ENCODE data around the gene GTF2IRD2.
A peak's percentile ranks its signal among the peaks of the same experiment; 100 is the strongest.
"Not testable (repeated sequence)": the region's sequence is repeated elsewhere in the genome, so short reads cannot be mapped to it uniquely, and the experiment has no call there.

Gene GTF2IRD2

DNA sequence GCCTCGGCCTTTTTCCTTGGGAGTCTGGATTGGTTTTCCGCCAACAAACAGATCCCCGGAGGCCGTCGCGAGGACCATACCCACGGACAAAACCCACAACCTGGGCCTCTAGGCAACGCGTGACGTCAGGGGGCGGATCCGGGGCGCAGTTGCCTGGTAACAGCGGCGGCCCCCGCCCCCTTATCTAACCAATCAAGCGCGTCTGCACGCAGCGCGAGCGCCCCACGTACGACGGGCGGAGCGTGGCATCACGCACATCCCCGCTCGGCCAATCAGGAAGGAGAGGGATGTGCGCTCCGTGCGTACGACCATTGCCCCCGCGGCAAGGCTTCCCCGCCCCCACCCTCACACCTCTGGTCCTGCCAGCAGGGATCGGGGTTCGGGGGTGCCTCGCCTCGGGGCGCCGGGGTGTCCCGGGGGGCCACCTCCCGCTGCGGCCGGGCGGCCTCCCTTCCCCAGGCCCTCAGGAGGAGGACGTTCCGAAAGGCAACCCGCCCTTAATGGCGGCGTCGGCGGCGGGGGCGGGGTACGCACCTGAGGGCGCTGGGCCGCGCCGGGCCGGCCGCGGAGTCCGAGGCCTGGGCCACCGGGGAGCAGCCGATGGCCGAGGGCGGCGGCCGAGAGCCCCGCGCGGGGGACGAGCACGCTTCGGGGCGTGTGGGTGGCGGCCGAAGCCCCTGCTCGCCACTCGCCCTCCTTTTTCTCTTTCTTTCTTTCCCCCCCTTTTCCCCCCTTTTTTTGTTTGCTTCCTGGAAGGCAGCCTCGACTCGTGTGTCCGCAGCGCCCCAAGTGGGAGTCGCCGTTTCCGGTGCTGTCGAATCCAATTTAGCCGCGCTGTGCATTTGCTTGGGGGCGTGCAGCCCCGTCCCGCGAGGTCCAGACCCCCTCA, at the start of gene GTF2IRD2:
TSS of gene GTF2IRD2 (minus strand) at position 773 of the 889 bp plus-strand sequence. CDS start 15,227 bp downstream, outside the sequence.
- not testable (repeated sequence) for DNase-seq

DNA sequence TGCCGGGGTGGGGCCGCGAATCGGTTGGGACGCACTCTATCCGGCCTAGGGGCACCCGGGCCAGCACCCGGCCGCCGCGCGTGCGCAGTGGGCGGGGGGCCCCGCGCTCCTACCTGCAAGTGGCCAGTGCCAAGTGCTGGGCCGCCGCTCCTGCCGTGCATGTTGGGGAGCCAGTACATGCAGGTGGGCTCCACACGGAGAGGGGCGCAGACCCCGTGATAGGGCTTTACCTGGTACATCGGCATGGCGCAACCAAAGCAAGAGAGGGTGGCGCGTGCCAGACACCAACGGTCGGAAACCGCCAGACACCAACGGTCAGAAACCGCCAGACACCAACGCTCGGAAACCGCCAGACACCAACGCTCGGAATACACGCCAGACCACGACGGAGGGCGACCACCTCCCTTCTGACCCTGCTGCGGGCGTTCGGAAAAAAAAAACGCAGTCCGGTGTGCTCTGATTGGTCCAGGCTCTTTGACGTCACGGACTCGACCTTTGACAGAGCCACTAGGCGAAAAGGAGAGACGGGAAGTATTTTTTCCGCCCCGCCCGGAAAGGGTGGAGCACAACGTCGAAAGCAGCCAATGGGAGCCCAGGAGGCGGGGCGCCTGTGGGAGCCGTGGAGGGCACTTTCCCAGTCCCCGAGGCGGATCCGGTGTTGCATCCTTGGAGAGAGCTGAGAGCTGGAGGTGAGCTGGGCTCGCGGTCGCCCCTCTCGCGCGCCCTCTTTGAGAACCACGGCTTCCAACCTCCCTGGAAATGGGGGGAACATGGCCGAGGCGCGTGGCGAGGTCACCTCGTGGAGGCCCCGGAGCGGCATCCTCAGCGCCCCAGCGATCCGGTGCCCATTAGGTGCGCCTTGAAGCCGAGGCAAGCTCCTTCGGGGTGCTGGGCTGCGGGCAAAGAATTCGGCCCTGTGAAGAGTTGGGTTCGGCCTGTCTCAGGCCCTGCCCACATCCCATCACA, 39.0 kb upstream of the GTF2IRD2 start:
- peak; percentile 30 for DNase-seq

GRCh38 chr7:74889518-74890129, 38.2 kb upstream of the GTF2IRD2 start:
- not testable (repeated sequence) for DNase-seq

DNA sequence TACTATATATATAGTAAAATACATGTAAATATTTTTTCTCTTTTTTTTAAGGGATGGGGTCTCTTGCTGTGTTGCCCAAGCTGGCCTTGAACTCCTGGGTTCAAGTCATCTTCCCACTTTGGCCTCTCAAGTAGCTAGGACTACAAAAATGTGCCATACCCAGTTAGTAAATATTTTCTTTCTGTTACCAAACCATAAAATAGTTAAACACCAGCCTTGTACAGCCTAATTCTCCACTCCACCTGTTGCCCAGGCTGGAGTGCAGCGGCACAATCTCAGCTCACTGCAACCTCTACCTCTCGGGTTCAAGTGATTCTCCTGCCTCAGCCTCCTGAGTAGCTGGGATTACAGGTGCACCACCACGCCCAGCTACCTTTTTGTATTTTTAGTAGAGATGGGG, 33.9 kb upstream of the GTF2IRD2 start:
- DNase-seq = not testable (repeated sequence)

GRCh38 chr7:74882110-74882509, 30.7 kb upstream of the GTF2IRD2 start:
- not testable (repeated sequence) for DNase-seq

DNA sequence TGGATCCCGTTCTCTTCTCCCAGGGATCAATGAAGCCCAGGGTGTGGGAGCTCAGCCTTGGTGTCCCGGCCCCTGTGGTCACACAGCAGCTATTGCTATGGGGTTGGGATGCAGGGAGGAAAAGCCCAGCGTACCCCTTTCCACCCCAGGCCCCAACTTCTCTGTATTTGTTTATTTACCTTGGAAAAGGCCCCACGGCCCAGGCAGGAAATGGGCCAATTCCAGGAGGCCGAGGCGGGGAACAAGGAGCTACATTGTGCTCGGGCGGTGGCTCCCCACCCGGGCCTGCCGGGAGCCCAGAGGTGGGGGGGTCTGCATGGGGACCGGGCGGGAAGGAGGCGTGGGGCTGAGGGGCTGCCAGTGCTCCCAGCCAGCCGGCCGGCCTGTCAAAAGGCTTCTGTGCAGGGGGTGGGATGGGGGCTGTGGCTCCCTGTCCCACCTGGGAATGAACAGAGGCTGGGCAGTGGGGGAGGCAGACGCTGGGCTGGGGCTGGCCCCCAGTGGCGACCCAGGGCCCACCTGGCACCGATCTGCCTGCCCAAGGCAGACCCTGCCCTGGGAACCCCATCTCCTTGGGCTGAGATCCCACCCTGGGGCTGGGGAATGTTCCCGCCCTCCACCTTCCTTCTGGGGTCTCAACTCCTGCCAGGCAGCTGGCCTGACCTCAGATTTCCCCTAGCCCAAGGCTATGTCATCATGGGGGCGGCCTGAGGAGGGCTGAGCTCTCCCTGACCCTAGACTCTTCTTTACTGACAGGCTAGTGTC, 23.5 kb upstream of the GTF2IRD2 start:
- DNase-seq = not testable (repeated sequence)

GRCh38 chr7:74874104-74874747, 22.8 kb upstream of the GTF2IRD2 start:
- not testable (repeated sequence) for DNase-seq

- not testable (repeated sequence) for DNase-seq
Measured at GRCh38 chr7:74872542-74872941, 21.1 kb upstream of the GTF2IRD2 start.

GRCh38 chr7:74865777-74866176, 14.4 kb upstream of the GTF2IRD2 start:
- not testable (repeated sequence) for DNase-seq

- not testable (repeated sequence) for DNase-seq
Measured at GRCh38 chr7:74849853-74850252, 1.6 kb downstream of the GTF2IRD2 start.

- not testable (repeated sequence) for DNase-seq
Measured at GRCh38 chr7:74830411-74830810, 21.0 kb downstream of the GTF2IRD2 start.

DNA sequence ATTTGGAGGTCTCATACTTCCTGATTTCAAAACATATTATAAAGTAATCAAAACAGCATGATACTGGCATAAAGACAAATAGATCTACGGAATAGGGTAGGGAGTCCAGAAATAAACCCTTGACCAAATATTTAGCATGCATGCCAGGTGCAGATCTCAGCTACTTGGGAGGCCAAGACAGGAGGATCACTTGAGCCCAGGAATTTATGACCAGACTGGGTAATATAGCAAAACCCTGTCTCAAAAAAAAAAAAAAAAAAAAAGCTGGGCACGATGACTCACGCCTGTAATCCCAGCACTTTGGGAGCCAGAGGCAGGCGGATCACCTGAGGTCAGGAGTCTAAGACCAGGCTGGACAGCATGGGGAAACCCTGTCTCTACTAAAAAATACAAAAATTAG, 21.4 kb downstream of the GTF2IRD2 start:
- not testable (repeated sequence) for DNase-seq

DNA sequence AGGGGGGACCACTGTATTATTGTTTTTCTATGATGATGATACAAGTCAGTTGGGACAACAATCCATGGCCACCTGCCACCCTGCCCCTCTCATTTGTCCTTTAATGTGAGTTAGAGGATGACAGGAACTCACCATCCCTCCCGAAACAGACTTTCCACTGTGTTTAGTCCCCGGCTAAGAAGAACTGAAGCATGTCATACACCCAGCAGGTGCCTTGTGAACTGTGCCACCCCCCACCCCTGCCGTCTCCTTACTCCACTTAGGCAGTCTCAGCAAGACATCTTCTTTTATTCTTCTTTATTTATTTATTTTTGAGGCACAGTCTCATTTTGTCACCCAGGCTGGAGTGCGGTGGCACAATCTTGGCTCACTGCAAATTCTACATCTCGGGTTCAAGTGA, 30.1 kb downstream of the GTF2IRD2 start:
- DNase-seq = not testable (repeated sequence)

GRCh38 chr7:74820146-74820805, 31.1 kb downstream of the GTF2IRD2 start:
- DNase-seq = not testable (repeated sequence)

GRCh38 chr7:74815882-74816281, 35.5 kb downstream of the GTF2IRD2 start:
- DNase-seq = not testable (repeated sequence)

- DNase-seq = not testable (repeated sequence)
Measured at GRCh38 chr7:74798644-74799043, 52.8 kb downstream of the GTF2IRD2 start.

- not testable (repeated sequence) for DNase-seq
Measured at GRCh38 chr7:74797848-74798622, 53.4 kb downstream of the GTF2IRD2 start.

DNA sequence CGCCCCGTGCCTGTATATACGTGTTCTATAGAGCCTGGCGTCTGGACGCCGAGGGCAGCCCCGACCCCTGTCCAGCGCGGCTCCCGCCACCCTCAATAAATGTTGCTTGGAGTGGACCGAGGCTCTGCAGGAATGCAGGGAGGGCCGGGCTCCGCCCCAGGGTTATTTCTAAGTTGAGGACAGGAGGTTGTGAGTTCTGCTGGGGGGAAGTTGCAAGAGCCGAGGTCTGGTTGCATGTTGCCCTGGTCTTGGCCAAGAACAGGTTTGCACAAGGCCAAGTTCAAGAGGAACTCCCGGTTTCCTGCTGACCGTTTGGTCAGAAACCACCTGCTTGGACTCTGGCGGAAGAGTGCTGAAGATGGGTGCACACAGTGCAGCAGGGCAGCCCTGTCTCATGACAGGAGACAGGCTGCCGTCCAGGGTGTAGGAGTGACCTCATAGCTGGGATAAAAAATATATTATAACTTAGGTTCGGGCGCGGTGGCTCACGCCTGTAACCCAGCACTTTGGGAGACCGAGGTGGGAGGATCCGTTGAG, 62.1 kb downstream of the GTF2IRD2 start:
- DNase-seq = not testable (repeated sequence)

DNA sequence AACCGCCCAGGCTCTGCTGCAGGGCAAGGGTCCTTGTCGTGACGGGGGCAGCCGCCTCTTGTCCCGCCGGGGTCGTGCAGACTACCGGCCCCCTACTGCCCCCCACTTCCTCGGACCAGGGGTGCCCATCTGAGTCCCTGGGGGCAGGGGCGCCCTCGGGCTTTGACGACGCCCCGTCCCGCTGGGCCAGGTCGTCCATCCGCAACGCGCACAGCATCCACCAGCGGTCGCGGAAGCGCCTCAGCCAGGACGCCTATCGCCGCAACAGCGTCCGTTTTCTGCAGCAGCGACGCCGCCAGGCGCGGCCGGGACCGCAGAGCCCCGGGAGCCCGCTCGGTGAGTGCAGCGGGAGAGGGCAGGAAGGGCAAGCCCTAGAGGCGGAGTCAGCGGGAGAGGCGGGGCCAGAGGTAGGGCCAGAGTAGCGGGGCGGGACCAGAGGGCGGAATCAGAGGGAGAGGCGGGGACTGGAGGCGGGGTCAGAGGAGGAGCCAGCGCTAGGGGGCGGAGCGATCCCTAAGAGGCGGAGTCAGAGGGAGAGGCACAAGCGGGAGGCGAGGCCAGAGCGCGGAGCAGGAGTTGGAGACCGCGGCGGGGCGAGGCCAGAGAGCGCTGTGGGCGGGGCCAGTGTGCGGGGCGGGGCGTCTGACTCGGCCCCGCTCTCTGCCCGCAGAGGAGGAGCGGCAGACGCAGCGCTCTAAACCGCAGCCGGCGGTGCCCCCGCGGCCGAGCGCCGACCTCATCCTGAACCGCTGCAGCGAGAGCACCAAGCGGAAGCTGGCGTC, 62.8 kb downstream of the GTF2IRD2 start:
- peak; percentile 88 for DNase-seq
